OCI-LY7 (cell line): ENCODE measurements around the gene MTUS2. TPM values are rescaled to one million over a fixed set of nuclear protein-coding genes. Genes with fewer than 3 reads are reported as not detected.

ENCODE experiments used
- BruUV-seq: library from RNA; stranded (reverse); fragments of 400-500 nt; replicated peaks from 2 replicates; lab custom pipeline; 2021; lab: Mats Ljungman, UMichigan
- CTCF ChIA-PET: fragments of 300-600 bp; sonication (Branson Sonifier 250); formaldehyde crosslinking; loops from one replicate; lab custom pipeline; 2022; ENCODE audit warnings: antibody characterized with exemption; ENCODE audit not compliant: unreplicated experiment; lab: Charles Lee
- POLR2A ChIA-PET: fragments of 300-600 bp; sonication (Branson Sonifier 250); formaldehyde crosslinking; loops from one replicate; lab custom pipeline; 2022; ENCODE audit warnings: antibody characterized with exemption; lab: Charles Lee
- DNase-seq: peaks from one replicate; pipeline ENCODE4 v3.0.0-alpha.2; 2015; ENCODE audit warnings: low spot score
- H2AFZ ChIP-seq: fragments of 200-600 bp; sonication (generic), shearing (Covaris generic); 2 replicates; pipeline ENCODE4 v1.6.1; 2014; ENCODE audit warnings: mild to moderate bottlenecking, antibody characterized with exemption, low read length, moderate library complexity
- H3K27ac ChIP-seq: fragments of 200-600 bp; sonication (generic); 2 replicates; pipeline ENCODE4 v1.5.1; 2014; ENCODE audit warnings: mixed run types, low read depth, mild to moderate bottlenecking, moderate library complexity, low read length, inconsistent platforms; ENCODE audit not compliant: poor library complexity, severe bottlenecking
- H3K36me3 ChIP-seq: fragments of 200-600 bp; sonication (generic); 2 replicates; pipeline ENCODE4 v1.6.1; 2014; ENCODE audit warnings: mild to moderate bottlenecking, antibody characterized with exemption, low read length, moderate library complexity, mixed read lengths; ENCODE audit not compliant: insufficient read depth
- H3K4me1 ChIP-seq: fragments of 200-600 bp; sonication (generic); 2 replicates; pipeline ENCODE4 v1.5.1; 2014; ENCODE audit warnings: mild to moderate bottlenecking, low read length; ENCODE audit not compliant: insufficient read depth, poor library complexity, severe bottlenecking
- H3K4me2 ChIP-seq: fragments of 200-600 bp; sonication (generic); 2 replicates; pipeline ENCODE4 v1.6.1; 2014; ENCODE audit warnings: mild to moderate bottlenecking, low read length
- H3K4me3 ChIP-seq: fragments of 200-600 bp; sonication (generic); 2 replicates; pipeline ENCODE4 v1.5.1; 2014; ENCODE audit warnings: mild to moderate bottlenecking, low read depth, low read length; ENCODE audit not compliant: poor library complexity, severe bottlenecking
- H3K79me2 ChIP-seq: fragments of 200-600 bp; sonication (generic); 2 replicates; pipeline ENCODE4 v1.6.1; 2016; ENCODE audit warnings: low read depth, mild to moderate bottlenecking, low read length, moderate library complexity, mixed read lengths; ENCODE audit not compliant: insufficient read depth
- H3K9me2 ChIP-seq: fragments of 200-600 bp; sonication (generic); 2 replicates; pipeline ENCODE4 v1.6.1; 2016; ENCODE audit warnings: mild to moderate bottlenecking, low read length, mixed read lengths; ENCODE audit not compliant: insufficient read depth
- H3K9me3 ChIP-seq: fragments of 200-600 bp; sonication (generic); 2 replicates; pipeline ENCODE4 v1.6.1; 2014; ENCODE audit warnings: mild to moderate bottlenecking, mixed run types, low read length, mixed read lengths
- H4K20me1 ChIP-seq: fragments of 200-600 bp; sonication (generic); 2 replicates; pipeline ENCODE4 v1.6.1; 2014; ENCODE audit warnings: mild to moderate bottlenecking, antibody characterized with exemption, low read length, moderate library complexity, mixed read lengths; ENCODE audit not compliant: insufficient read depth
- EZH2phosphoT487 ChIP-seq: fragments of 200-600 bp; sonication (generic); IDR thresholded peaks from 2 replicates; pipeline ENCODE4 v1.6.1; 2018; ENCODE audit warnings: low read depth, borderline replicate concordance, mild to moderate bottlenecking, mixed run types, antibody characterized with exemption, low read length, moderate library complexity, mixed read lengths
- intact Hi-C: fragments of 100-400 bp; cut with micrococcal nuclease; formaldehyde crosslinking; loops from one replicate; pipeline ENCODE4 v1.10.0; 2022; ENCODE audit not compliant: unreplicated experiment
- total RNA-seq, 2 experiments: library from RNA; depleted of rRNA in 1 of 2; stranded (reverse); fragments of >200 nt in 1 of 2; shearing (Covaris generic) in 1 of 2; gene quantifications; 2 replicates each; pipeline ENCODE4 v1.2.3, GENCODE V29; 2014 to 2022
- TF ChIP-seq, protein P1 (sequence below): fragments of 200-600 bp; sonication (generic); conservative IDR thresholded peaks from 2 replicates; pipeline ENCODE4 v1.5.1; 2014; ENCODE audit warnings: mild to moderate bottlenecking, antibody characterized with exemption, low read length, moderate library complexity, mixed read lengths

MTUS2 gene
- total RNA-seq, 2 experiments from 2014 or later: 0.16 to 9.8 TPM

GRCh38 chr13:28805193-28805819, 14.8 kb upstream of the MTUS2 start:
- DNase-seq: peak; percentile 35
- POLR2A ChIA-PET: no interaction called here
- no TSS peak for BruUV-seq
- intact Hi-C loops: loop anchor here (1.0 to 10.0 kb wide), 2 partner anchors 558 to 669 kb away; no protein-coding TSS in a partner anchor
- Histone ChIP-seq H2AFZ (no peak overlapping the region), H4K20me1 (no peaks in the 10 kb centered on the region), H3K79me2 (no peaks in the 10 kb centered on the region), H3K9me3 (no peaks in the 10 kb centered on the region), H3K36me3 (no peaks in the 10 kb centered on the region), H3K4me2 (no peak overlapping the region), H3K4me3 (no peak overlapping the region), H3K27ac (no peak overlapping the region), H3K4me1 (no peaks in the 10 kb centered on the region), H3K9me2 (no peaks in the 10 kb centered on the region)
- CTCF ChIA-PET: no interaction called here
- TF ChIP-seq, protein P1, sequence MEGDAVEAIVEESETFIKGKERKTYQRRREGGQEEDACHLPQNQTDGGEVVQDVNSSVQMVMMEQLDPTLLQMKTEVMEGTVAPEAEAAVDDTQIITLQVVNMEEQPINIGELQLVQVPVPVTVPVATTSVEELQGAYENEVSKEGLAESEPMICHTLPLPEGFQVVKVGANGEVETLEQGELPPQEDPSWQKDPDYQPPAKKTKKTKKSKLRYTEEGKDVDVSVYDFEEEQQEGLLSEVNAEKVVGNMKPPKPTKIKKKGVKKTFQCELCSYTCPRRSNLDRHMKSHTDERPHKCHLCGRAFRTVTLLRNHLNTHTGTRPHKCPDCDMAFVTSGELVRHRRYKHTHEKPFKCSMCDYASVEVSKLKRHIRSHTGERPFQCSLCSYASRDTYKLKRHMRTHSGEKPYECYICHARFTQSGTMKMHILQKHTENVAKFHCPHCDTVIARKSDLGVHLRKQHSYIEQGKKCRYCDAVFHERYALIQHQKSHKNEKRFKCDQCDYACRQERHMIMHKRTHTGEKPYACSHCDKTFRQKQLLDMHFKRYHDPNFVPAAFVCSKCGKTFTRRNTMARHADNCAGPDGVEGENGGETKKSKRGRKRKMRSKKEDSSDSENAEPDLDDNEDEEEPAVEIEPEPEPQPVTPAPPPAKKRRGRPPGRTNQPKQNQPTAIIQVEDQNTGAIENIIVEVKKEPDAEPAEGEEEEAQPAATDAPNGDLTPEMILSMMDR: peak; percentile 82
- TF ChIP-seq EZH2phosphoT487: no peak

GRCh38 chr13:28817204-28817603, 2.9 kb upstream of the MTUS2 start:
- no peaks in the 10 kb centered on the region for H3K36me3 ChIP-seq
- H3K4me3 ChIP-seq: no peak overlapping the region
- H3K27ac ChIP-seq: no peak overlapping the region
- BruUV-seq: no TSS peak
- H4K20me1 ChIP-seq: no peaks in the 10 kb centered on the region
- no peaks in the 10 kb centered on the region for H3K9me2 ChIP-seq
- intact Hi-C loops: no loop called here
- DNase-seq: no peak
- TF ChIP-seq, protein P1: no peak
- no peak for TF ChIP-seq EZH2phosphoT487
- no peak overlapping the region for H2AFZ ChIP-seq
- H3K79me2 ChIP-seq: no peaks in the 10 kb centered on the region
- H3K9me3 ChIP-seq: no peaks in the 10 kb centered on the region
- ChIA-PET CTCF (no interaction called here), POLR2A (no interaction called here)
- H3K4me2 ChIP-seq: no peak overlapping the region
- no peaks in the 10 kb centered on the region for H3K4me1 ChIP-seq

DNA sequence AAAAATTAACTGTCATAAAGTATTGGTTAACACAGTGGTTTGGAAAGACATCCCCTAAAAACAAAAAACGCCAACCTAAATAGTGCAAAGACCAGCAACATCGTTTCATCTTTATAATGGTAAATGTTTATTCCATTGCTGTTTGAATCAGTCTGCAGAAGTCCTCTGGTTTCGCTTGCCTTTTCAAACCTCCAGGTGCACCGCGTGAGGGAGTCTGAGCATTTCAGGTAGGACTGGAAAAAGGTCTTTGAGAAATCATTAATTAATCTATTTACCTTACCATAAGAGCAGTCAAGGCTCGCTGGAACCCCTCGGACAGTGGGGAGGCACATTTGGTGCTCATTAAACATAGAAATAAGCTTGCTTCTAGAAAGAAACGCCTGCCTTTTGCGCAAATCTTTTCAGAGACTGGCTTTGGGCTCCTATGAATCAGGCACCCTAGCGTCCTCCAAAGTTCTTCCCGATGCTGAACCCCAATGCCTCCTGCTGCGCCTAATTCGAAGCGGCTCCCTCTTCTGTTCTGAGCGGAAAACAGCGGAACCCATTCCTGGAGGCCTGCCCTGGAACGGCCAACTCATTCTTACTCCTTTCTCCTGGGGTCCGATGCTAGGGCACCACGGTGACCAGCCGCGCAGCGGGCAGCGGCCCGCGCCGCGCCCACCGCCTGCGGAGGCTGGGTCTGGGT, 951 bp upstream of the MTUS2 start:
- Histone ChIP-seq H3K4me2 (no peak overlapping the region), H3K36me3 (no peaks in the 10 kb centered on the region), H3K9me3 (no peaks in the 10 kb centered on the region), H3K27ac (no peak overlapping the region), H3K79me2 (no peaks in the 10 kb centered on the region), H3K9me2 (no peaks in the 10 kb centered on the region), H3K4me3 (no peak overlapping the region), H2AFZ (no peak overlapping the region), H4K20me1 (no peaks in the 10 kb centered on the region), H3K4me1 (no peaks in the 10 kb centered on the region)
- no peak for TF ChIP-seq EZH2phosphoT487
- TF ChIP-seq, protein P1: no peak
- intact Hi-C loops: no loop called here
- no TSS peak for BruUV-seq
- no peak for DNase-seq
- POLR2A ChIA-PET: no interaction called here
- CTCF ChIA-PET: no interaction called here
